ENCODE measurements around the gene PCBP2.
"Not testable (repeated sequence)": the region's sequence is repeated elsewhere in the genome, so short reads cannot be mapped to it uniquely, and the experiment has no call there.

PCBP2 gene

GRCh38 chr12:53472056-53472582, 20.2 kb downstream of the PCBP2 start:
- DNase-seq (ENCODE audit: low read depth, low spot score): no peak

- no peak for DNase-seq (ENCODE audit: low read depth, low spot score)
These were observed 22.2 kb downstream of the PCBP2 start for GRCh38 chr12:53474077-53474476.

GRCh38 chr12:53474819-53475218, 22.9 kb downstream of the PCBP2 start:
- DNase-seq (ENCODE audit: low read depth, low spot score): no peak

GRCh38 chr12:53476769-53477209, 24.9 kb downstream of the PCBP2 start:
- no peak for DNase-seq (ENCODE audit: low read depth, low spot score)

- no peak for DNase-seq (ENCODE audit: low read depth, low spot score)
These were observed 27.0 kb downstream of the PCBP2 start for GRCh38 chr12:53478865-53479264.

- no peak for DNase-seq (ENCODE audit: low read depth, low spot score)
These were observed 27.4 kb downstream of the PCBP2 start for GRCh38 chr12:53479331-53479730.

- DNase-seq (ENCODE audit: low read depth, low spot score): no peak
These were observed 28.9 kb downstream of the PCBP2 start for GRCh38 chr12:53480491-53481442.

- not testable (repeated sequence) for DNase-seq (ENCODE audit: low read depth, low spot score)
These were observed 29.6 kb downstream of the PCBP2 start for GRCh38 chr12:53481458-53481857.

GRCh38 chr12:53481939-53482586, 30.2 kb downstream of the PCBP2 start:
- no peak for DNase-seq (ENCODE audit: low read depth, low spot score)

- DNase-seq (ENCODE audit: low read depth, low spot score): no peak
These were observed 30.8 kb downstream of the PCBP2 start for GRCh38 chr12:53482626-53483168.

- DNase-seq (ENCODE audit: low read depth, low spot score): no peak
These were observed 31.5 kb downstream of the PCBP2 start for GRCh38 chr12:53483225-53483978.

GRCh38 chr12:53483979-53484377, 32.1 kb downstream of the PCBP2 start:
- no peak for DNase-seq (ENCODE audit: low read depth, low spot score)

GRCh38 chr12:53484686-53485575, 33.0 kb downstream of the PCBP2 start:
- DNase-seq (ENCODE audit: low read depth, low spot score): no peak

GRCh38 chr12:53485955-53486735, 34.2 kb downstream of the PCBP2 start:
- DNase-seq (ENCODE audit: low read depth, low spot score): no peak

GRCh38 chr12:53486736-53487487, 35.0 kb downstream of the PCBP2 start:
- no peak for DNase-seq (ENCODE audit: low read depth, low spot score)

GRCh38 chr12:53489242-53489864, 37.5 kb downstream of the PCBP2 start:
- no peak for DNase-seq (ENCODE audit: low read depth, low spot score)

- no peak for DNase-seq (ENCODE audit: low read depth, low spot score)
These were observed 40.3 kb downstream of the PCBP2 start for GRCh38 chr12:53492188-53492587.

- peak; percentile 73 for DNase-seq (ENCODE audit: low read depth, low spot score)
These were observed 41.1 kb downstream of the PCBP2 start for GRCh38 chr12:53492830-53493609.

Measured in activated CD4-positive, CD25-positive, alpha-beta regulatory T cell treated with anti-CD3 and anti-CD28 coated beads, Interleukin-2, amount 50 U/mL, for 16 hours (primary cell).